Type B pancreatic cell (in vitro differentiated cells): ENCODE results near the gene TMEM271. TPM values are rescaled to one million over a fixed set of nuclear protein-coding genes. Genes with fewer than 3 reads are reported as not detected.

Source experiments
- DNase-seq: peaks from one replicate; pipeline ENCODE4 v3.0.0; 2021; ENCODE audit warnings: mixed read lengths; ENCODE audit not compliant: unreplicated experiment; ENCODE audit errors: extremely low spot score
- H3K27ac Mint-ChIP-seq: 2 replicates; pipeline ENCODE4 v1.8.0; 2021; ENCODE audit warnings: mild to moderate bottlenecking, mixed read lengths
- H3K27me3 Mint-ChIP-seq: 2 replicates; pipeline ENCODE4 v1.8.0; 2021; ENCODE audit warnings: mixed read lengths
- H3K36me3 Mint-ChIP-seq: 2 replicates; pipeline ENCODE4 v1.8.0; 2021; ENCODE audit warnings: mixed read lengths
- H3K4me1 Mint-ChIP-seq: one replicate; pipeline ENCODE4 v1.8.0; 2021; ENCODE audit warnings: mixed read lengths; ENCODE audit not compliant: unreplicated experiment
- H3K4me3 Mint-ChIP-seq: 2 replicates; pipeline ENCODE4 v1.8.0; 2021; ENCODE audit warnings: mild to moderate bottlenecking, mixed read lengths
- H3K9me3 Mint-ChIP-seq: 2 replicates; pipeline ENCODE4 v1.8.0; 2021; ENCODE audit warnings: mixed read lengths
- CTCF ChIP-seq: fragments of 200-600 bp; sonication (generic); conservative IDR thresholded peaks from 2 replicates; pipeline ENCODE4 v1.5.0; 2021; ENCODE audit warnings: antibody characterized with exemption, mild to moderate bottlenecking
- long read RNA-seq: library from polyadenylated mRNA; unstranded; transcript quantifications from one replicate; pipeline ENCODE4 v2.0.0, GENCODE V29; 2020
- total RNA-seq: library from RNA; stranded (reverse); gene quantifications from 2 replicates; pipeline ENCODE4 v1.2.1, GENCODE V29; 2021; ENCODE audit warnings: low replicate concordance

TMEM271 gene
- total RNA-seq = 0.21 and 0.36 TPM in 2 replicates
- long read RNA-seq = 0 reads

- H3K27me3 Mint-ChIP-seq = peaks cover 76% of the 10 kb centered on the region
- H3K36me3 Mint-ChIP-seq = no peaks in the 10 kb centered on the region
- H3K9me3 Mint-ChIP-seq = no peaks in the 10 kb centered on the region
- H3K27ac Mint-ChIP-seq = no peak within 1 kb of the TSS
- no peak for DNase-seq
- no peak for TF ChIP-seq CTCF
- peak within 1 kb of the TSS; percentile 82 for H3K4me3 Mint-ChIP-seq
- peaks cover 10% of the 10 kb centered on the region for H3K4me1 Mint-ChIP-seq
Observed at GRCh38 chr4:576245-576821, at the start of gene TMEM271. TSS of gene TMEM271 (minus strand) at chr4:576295. CDS start at chr4:576062, 233 bp downstream.

GRCh38 chr4:625631-626161 is 49.6 kb upstream of the TMEM271 start:
- no peaks in the 10 kb centered on the region for H3K9me3 Mint-ChIP-seq
- TF ChIP-seq CTCF = no peak
- no peak for DNase-seq
- no peak overlapping the region for H3K4me3 Mint-ChIP-seq
- H3K27me3 Mint-ChIP-seq = peaks cover 10% of the 10 kb centered on the region
- H3K27ac Mint-ChIP-seq = no peak overlapping the region
- peaks cover 4% of the 10 kb centered on the region for H3K4me1 Mint-ChIP-seq
- no peaks in the 10 kb centered on the region for H3K36me3 Mint-ChIP-seq

GRCh38 chr4:624705-625590 is 48.9 kb upstream of the TMEM271 start, which contains the start of gene PDE6B:
TSS of gene PDE6B (plus strand) at chr4:625573. CDS start at chr4:625627, 54 bp downstream.
- DNase-seq = no peak
- Mint-ChIP-seq H3K27ac (no peak within 1 kb of the TSS), H3K27me3 (peaks cover 14% of the 10 kb centered on the region), H3K4me1 (peaks cover 4% of the 10 kb centered on the region), H3K36me3 (no peaks in the 10 kb centered on the region), H3K4me3 (no peak within 1 kb of the TSS), H3K9me3 (no peaks in the 10 kb centered on the region)
- no peak for TF ChIP-seq CTCF

- Mint-ChIP-seq H3K4me3 (no peak overlapping the region), H3K4me1 (peaks cover 4% of the 10 kb centered on the region), H3K27ac (no peak overlapping the region), H3K27me3 (peaks cover 14% of the 10 kb centered on the region), H3K36me3 (no peaks in the 10 kb centered on the region), H3K9me3 (no peaks in the 10 kb centered on the region)
- DNase-seq = no peak
- TF ChIP-seq CTCF = no peak
Observed at GRCh38 chr4:623914-624566, 47.9 kb upstream of the TMEM271 start.
